ENCODE measurements around the gene PROS1. TPM values are rescaled to one million over a fixed set of nuclear protein-coding genes. Genes with fewer than 3 reads are reported as not detected.
"Not testable (repeated sequence)": the region's sequence is repeated elsewhere in the genome, so short reads cannot be mapped to it uniquely, and the experiment has no call there.

The PROS1 gene
- total RNA-seq, 1 donor from 2014 or later = 1.2 TPM

DNA sequence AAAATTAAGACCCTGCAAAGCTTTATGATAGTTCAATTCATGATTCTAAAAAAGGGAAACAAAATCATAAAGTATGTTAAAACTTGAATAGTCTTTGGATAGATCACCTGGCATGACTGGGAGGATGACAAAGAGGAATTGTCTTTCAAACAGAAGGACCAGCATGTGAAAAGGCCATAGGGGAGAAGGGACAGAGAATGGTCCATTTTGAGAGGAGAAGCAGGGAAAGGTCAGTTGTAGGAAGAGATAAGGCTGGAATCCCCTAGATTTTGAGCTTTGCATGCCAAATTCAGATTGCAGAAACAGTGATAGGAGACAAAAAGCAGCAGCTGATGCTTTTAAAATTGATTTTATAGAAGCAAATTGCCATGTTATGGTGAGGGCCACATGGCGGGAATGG lies 12.7 kb downstream of the PROS1 start:
- H3K27ac Mint-ChIP-seq = no peak overlapping the region
- peaks cover 6% of the 10 kb centered on the region for H3K27me3 Mint-ChIP-seq (ENCODE audit: insufficient read depth)
- no peaks in the 10 kb centered on the region for H3K9me3 Mint-ChIP-seq
- H3K4me3 Mint-ChIP-seq = no peak overlapping the region
- DNase-seq (ENCODE audit: low spot score) = no peak
- no peaks in the 10 kb centered on the region for H3K4me1 Mint-ChIP-seq (ENCODE audit: low read depth)
- no peaks in the 10 kb centered on the region for H3K36me3 Mint-ChIP-seq (ENCODE audit: low read depth)
- intact Hi-C loops (cut with micrococcal nuclease) = no loop called here

DNA sequence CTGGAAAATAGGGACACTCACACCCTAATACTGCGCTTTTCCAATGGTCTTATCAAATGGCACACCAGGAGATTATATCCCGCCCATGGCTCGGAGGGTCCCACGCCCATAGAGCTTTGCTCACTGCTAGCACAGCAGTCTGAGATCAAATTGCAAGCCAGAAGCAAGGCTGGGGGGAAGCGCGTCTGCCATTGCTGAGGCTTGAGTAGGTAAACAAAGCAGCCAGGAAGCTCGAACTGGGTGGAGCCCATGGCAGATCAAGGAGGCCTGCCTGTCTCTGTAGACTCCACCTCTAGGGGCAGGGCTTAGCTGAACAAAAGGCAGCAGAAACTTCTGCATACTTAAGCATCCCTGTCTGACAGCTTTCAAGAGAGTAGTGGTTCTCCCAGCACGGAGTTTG lies 23.7 kb downstream of the PROS1 start:
- H3K4me3 Mint-ChIP-seq; H3K4me1 Mint-ChIP-seq (ENCODE audit: low read depth); H3K9me3 Mint-ChIP-seq; H3K36me3 Mint-ChIP-seq (ENCODE audit: low read depth); H3K27me3 Mint-ChIP-seq (ENCODE audit: insufficient read depth); DNase-seq (ENCODE audit: low spot score); intact Hi-C loops (cut with micrococcal nuclease); H3K27ac Mint-ChIP-seq: not testable (repeated sequence)

DNA sequence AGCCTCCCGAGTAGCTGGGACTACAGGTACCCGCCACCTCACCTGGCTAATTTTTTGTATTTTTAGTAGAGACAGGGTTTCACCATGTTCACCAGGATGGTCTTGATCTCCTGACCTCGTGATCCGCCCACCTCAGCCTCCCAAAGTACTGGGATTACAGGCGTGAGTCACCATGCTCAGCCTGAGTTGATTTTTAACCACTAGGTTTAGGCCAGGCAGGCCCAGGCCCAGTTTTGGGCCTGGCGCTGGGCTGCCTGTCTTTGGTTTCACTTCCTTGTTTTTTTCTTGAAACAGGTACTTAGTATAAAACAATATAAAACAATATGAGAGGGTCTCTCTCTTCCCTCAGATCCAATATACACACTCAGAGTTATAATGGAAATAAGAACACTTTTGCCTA lies 36.2 kb downstream of the PROS1 start:
- H3K4me3 Mint-ChIP-seq; DNase-seq (ENCODE audit: low spot score); H3K27me3 Mint-ChIP-seq (ENCODE audit: insufficient read depth); H3K36me3 Mint-ChIP-seq (ENCODE audit: low read depth); H3K27ac Mint-ChIP-seq; H3K9me3 Mint-ChIP-seq; intact Hi-C loops (cut with micrococcal nuclease); H3K4me1 Mint-ChIP-seq (ENCODE audit: low read depth): not testable (repeated sequence)

DNA sequence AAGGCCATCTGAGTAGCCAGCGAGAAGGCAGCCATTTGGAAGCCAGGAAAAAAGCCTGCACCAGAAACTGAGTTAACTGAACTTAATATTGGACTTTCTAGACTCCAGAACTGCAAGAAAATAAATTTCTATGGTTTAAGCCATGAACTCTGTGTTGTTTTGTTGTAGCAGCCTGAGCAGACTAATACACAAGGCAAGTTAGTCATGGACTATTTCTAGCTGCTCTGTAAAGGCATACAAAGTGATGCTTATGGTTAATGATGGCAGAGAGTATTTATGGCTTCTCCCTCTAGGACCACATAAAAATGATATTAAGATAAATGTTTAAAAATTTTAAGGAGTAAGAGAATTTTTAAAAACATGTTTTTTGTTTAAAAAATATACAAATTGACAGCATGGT lies 37.1 kb downstream of the PROS1 start:
- no peak for DNase-seq (ENCODE audit: low spot score)
- no peaks in the 10 kb centered on the region for H3K9me3 Mint-ChIP-seq
- H3K27me3 Mint-ChIP-seq (ENCODE audit: insufficient read depth) = no peaks in the 10 kb centered on the region
- no peaks in the 10 kb centered on the region for H3K36me3 Mint-ChIP-seq (ENCODE audit: low read depth)
- H3K4me1 Mint-ChIP-seq (ENCODE audit: low read depth) = no peaks in the 10 kb centered on the region
- no peak overlapping the region for H3K27ac Mint-ChIP-seq
- H3K4me3 Mint-ChIP-seq = no peak overlapping the region
- intact Hi-C loops (cut with micrococcal nuclease) = no loop called here

DNA sequence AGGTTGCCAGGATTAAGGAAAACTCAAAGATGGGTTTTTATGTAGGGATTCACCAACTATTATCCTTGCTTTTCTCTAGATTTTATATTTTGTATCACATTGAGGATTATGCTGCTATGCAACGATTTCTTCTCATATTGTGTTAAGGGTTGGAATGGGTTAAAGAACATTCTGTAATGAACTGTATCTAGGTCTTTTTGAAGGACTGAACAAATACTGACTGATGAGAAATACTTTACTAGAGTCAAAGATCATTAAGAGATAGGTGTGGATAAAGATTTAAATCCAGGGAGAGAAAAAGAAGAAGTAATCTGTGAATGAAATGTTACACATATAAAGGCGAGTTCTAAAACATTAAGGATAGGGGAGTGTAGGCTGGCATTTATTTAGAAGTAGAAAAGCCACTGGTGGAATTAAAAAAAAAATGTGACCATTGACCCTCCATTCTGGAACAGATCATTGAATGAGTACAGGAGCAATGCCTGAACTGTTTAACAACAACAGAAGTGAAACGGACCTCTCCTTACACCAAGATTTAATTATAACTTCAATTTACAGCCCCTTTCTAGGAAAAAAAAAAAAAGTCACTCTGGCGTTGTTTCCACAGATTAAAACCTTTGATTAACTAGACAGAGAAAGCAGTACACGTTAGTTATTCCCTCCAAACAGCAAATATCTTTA lies 39.2 kb downstream of the PROS1 start:
- Mint-ChIP-seq H3K27ac (no peak overlapping the region), H3K4me3 (no peak overlapping the region), H3K9me3 (no peaks in the 10 kb centered on the region), H3K27me3 (ENCODE audit: insufficient read depth) (no peaks in the 10 kb centered on the region), H3K36me3 (ENCODE audit: low read depth) (no peaks in the 10 kb centered on the region), H3K4me1 (ENCODE audit: low read depth) (no peaks in the 10 kb centered on the region)
- intact Hi-C loops (cut with micrococcal nuclease) = no loop called here
- DNase-seq (ENCODE audit: low spot score) = no peak

DNA sequence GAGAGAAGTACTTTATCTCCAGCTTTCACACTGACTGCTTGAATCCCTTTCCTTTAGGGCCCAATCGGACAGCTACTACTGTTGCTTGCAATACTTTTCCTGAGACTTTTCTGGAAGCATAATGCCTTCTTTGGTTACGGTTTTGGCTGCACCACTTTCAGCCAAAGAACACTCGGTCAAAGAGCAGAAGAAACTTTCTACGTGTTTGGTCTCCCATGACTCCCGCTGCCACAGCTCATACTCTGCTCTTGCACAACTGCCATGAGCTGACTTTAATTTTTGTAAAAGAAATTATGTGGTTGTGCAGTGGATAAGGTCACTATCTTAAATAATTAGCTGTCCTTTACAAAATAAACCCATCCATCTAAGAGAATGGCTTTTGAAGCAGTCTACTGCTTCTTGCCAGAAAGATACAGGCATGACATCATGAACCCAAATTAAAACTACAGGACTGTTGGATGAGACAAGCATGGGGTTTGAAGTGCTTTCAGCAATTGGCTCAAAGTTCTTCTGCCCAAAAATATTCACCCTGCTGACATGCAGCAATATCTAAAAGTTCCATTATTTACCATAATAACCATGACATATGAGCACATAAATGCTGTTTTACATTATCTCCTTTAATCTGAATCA lies 42.0 kb downstream of the PROS1 start:
- intact Hi-C loops (cut with micrococcal nuclease) = no loop called here
- Mint-ChIP-seq H3K27me3 (ENCODE audit: insufficient read depth) (peaks cover 1% of the 10 kb centered on the region), H3K9me3 (no peaks in the 10 kb centered on the region), H3K27ac (no peak overlapping the region), H3K4me3 (no peak overlapping the region), H3K36me3 (ENCODE audit: low read depth) (no peaks in the 10 kb centered on the region), H3K4me1 (ENCODE audit: low read depth) (no peaks in the 10 kb centered on the region)
- no peak for DNase-seq (ENCODE audit: low spot score)

DNA sequence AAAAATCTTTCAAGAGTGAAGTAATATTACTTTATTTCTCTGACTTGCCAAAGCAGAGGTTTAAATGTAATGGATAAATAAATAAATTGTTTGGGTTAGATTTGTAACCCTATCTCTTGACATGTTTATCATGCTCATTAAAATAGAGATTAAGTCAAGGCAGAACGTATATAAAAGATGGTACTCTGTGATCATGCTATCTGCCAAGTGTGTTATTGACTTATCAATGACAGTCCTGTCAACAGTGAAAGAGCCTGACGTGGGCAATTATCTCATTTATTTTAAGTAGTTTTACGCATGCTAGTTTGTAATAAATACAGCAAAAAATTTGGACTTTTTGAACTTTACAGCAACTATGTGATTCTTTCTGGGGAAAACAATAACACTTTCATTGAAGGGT lies 43.7 kb downstream of the PROS1 start:
- H3K9me3 Mint-ChIP-seq = no peaks in the 10 kb centered on the region
- peaks cover 1% of the 10 kb centered on the region for H3K27me3 Mint-ChIP-seq (ENCODE audit: insufficient read depth)
- DNase-seq (ENCODE audit: low spot score) = no peak
- no peak overlapping the region for H3K27ac Mint-ChIP-seq
- intact Hi-C loops (cut with micrococcal nuclease) = no loop called here
- no peaks in the 10 kb centered on the region for H3K4me1 Mint-ChIP-seq (ENCODE audit: low read depth)
- H3K4me3 Mint-ChIP-seq = no peak overlapping the region
- H3K36me3 Mint-ChIP-seq (ENCODE audit: low read depth) = no peaks in the 10 kb centered on the region

DNA sequence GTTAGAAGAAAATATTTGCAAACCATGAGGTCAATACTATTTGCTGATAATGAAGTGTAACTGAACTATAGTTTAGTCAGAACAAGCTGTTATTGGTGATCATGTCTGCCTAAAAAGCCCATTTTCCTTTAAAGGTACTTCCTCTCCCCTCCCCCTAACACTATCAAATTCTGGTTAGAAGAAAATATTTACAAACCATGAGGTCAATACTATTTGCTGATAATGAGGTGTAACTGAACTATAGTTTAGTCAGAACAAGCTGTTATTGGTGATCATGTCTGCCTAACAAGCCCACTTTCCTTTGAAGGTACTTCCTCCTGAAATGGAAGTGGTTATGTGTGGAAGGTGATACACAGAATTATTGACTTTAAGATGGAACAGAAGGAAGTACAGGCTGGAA lies 46.9 kb downstream of the PROS1 start:
- no peak overlapping the region for H3K27ac Mint-ChIP-seq
- no peaks in the 10 kb centered on the region for H3K36me3 Mint-ChIP-seq (ENCODE audit: low read depth)
- peaks cover 1% of the 10 kb centered on the region for H3K27me3 Mint-ChIP-seq (ENCODE audit: insufficient read depth)
- no peak for DNase-seq (ENCODE audit: low spot score)
- H3K9me3 Mint-ChIP-seq = no peaks in the 10 kb centered on the region
- H3K4me1 Mint-ChIP-seq (ENCODE audit: low read depth) = no peaks in the 10 kb centered on the region
- intact Hi-C loops (cut with micrococcal nuclease) = no loop called here
- H3K4me3 Mint-ChIP-seq = no peak overlapping the region

DNA sequence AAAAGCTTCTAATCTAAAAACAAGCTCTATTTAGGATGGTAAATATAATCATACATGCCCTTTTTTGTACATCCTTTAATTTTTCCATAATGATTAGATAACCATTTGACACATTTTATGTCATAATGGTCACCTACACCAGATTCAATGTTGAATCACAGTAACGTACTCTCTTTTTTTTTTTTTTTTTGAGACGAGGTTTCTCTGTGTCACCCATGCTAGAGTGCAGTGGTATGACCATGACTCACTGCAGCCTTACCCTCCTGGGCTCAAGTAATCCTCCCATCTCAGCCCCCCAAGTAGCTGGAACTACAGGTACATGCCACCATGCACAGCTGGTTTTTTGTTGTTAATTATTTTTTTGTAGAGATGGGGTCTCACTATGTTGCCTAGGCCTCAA lies 49.2 kb downstream of the PROS1 start:
- Mint-ChIP-seq H3K36me3 (ENCODE audit: low read depth) (no peaks in the 10 kb centered on the region), H3K27me3 (ENCODE audit: insufficient read depth) (peaks cover 1% of the 10 kb centered on the region), H3K27ac (no peak overlapping the region), H3K9me3 (no peaks in the 10 kb centered on the region), H3K4me1 (ENCODE audit: low read depth) (no peaks in the 10 kb centered on the region), H3K4me3 (no peak overlapping the region)
- no peak for DNase-seq (ENCODE audit: low spot score)
- intact Hi-C loops (cut with micrococcal nuclease) = no loop called here

DNA sequence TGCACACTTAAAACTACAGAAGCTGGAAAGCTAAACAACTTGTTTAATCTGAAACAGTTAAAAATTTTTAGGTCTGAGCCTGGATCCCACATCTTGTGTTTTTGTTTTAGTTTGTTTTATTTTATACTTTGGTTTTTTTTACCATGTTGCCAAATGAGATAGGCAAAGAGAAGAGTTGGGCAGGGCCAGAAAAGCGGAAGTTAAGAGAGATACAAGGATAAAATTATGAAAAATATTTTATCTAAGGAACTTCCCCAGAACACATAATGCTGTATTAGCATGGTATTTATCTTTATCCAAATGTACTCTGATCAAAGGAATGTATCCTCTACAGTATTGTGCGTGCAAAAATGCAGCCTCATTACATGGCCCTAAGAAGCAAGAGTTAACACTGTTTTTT lies 50.7 kb downstream of the PROS1 start:
- H3K4me1 Mint-ChIP-seq (ENCODE audit: low read depth) = no peaks in the 10 kb centered on the region
- no peaks in the 10 kb centered on the region for H3K9me3 Mint-ChIP-seq
- no peaks in the 10 kb centered on the region for H3K27me3 Mint-ChIP-seq (ENCODE audit: insufficient read depth)
- H3K4me3 Mint-ChIP-seq = no peak overlapping the region
- H3K36me3 Mint-ChIP-seq (ENCODE audit: low read depth) = no peaks in the 10 kb centered on the region
- DNase-seq (ENCODE audit: low spot score) = no peak
- no peak overlapping the region for H3K27ac Mint-ChIP-seq
- intact Hi-C loops (cut with micrococcal nuclease) = no loop called here

DNA sequence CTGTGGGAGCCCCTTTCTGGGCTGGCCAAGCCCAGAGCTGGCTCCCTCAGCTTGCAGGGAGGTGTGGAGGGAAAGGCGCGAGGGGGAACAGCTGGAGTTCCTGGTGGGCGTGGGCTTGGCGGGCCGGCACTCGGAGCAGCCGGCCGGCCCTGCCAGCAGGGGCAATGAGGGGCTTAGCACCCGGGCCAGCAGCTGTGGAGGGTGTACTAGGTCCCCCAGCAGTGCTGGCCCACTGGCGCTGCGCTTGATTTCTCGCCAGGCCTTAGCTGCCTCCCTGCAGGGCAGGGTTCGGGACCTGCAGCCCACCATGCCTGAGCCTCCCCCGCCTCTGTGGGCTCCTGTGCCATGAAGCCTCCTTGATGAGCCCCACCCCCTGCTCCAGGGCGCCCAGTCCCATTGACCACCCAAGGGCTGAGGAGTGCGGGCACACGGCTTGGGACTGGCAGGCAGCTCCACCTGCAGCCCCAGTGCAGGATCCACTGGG lies 56.1 kb downstream of the PROS1 start:
- DNase-seq (ENCODE audit: low spot score); H3K4me1 Mint-ChIP-seq (ENCODE audit: low read depth); H3K4me3 Mint-ChIP-seq; H3K27ac Mint-ChIP-seq; H3K27me3 Mint-ChIP-seq (ENCODE audit: insufficient read depth); H3K36me3 Mint-ChIP-seq (ENCODE audit: low read depth); intact Hi-C loops (cut with micrococcal nuclease); H3K9me3 Mint-ChIP-seq: not testable (repeated sequence)

DNA sequence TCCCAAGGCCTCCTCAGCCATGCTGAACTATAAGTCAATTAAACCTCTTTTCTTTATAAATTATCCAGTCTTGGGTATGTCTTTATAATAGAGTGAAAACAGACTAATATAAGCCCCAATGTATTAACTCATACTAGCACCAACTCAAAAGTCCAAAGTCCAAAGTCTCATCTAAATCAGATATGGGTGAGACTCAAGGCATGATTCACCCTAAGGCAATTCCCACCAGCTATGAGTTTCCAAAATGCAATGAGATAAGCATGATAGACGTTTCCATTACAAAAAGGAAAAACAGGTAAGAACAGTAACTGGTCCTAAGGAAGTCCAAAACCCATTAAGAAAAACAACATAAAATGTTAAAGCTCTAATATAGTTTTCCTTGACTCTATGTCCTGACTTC lies 60.1 kb downstream of the PROS1 start:
- H3K27me3 Mint-ChIP-seq (ENCODE audit: insufficient read depth); H3K27ac Mint-ChIP-seq; H3K4me3 Mint-ChIP-seq; H3K4me1 Mint-ChIP-seq (ENCODE audit: low read depth); H3K36me3 Mint-ChIP-seq (ENCODE audit: low read depth); DNase-seq (ENCODE audit: low spot score); intact Hi-C loops (cut with micrococcal nuclease); H3K9me3 Mint-ChIP-seq: not testable (repeated sequence)

DNA sequence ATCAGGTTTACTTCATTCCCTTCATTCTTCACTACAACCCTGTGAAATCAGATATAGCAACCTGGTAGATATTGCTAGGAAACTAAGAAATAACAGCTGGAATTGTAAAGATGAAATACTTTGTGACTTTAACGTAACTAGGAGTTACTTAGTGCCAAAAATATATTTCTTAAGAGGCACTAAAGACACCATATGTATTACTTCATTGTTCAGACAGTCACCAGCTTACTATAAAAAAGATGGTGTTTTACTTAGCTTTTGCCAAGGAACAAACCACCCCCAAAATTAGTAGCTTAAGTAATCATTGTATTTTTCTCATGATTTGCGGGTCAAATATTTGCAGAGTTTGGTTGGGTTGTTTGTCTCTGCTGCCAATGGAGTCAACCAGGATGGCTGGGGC lies 62.5 kb downstream of the PROS1 start:
- Mint-ChIP-seq H3K27ac (no peak overlapping the region), H3K4me1 (ENCODE audit: low read depth) (no peaks in the 10 kb centered on the region), H3K9me3 (no peaks in the 10 kb centered on the region), H3K27me3 (ENCODE audit: insufficient read depth) (no peaks in the 10 kb centered on the region), H3K36me3 (ENCODE audit: low read depth) (no peaks in the 10 kb centered on the region), H3K4me3 (no peak overlapping the region)
- intact Hi-C loops (cut with micrococcal nuclease) = no loop called here
- DNase-seq (ENCODE audit: low spot score) = no peak

DNA sequence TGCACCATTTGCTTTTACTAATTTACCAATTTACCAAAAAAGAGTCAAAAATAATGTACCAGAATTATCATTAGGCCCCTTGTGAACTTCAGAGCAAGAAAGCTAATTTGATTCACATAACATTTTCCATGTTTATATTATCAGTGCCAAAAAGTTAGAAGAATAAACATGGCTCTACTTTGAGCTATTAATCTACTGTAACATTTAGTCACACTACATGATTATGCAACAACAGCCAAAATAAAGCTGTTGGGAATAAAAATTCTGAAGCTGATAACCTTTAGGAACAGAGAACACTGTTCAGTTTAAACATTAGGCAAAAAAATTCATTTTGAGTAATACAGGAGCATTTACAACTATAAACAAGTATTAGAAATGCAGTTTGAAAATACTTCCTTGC lies 63.6 kb downstream of the PROS1 start:
- Mint-ChIP-seq H3K27me3 (ENCODE audit: insufficient read depth) (no peaks in the 10 kb centered on the region), H3K27ac (no peak overlapping the region), H3K36me3 (ENCODE audit: low read depth) (no peaks in the 10 kb centered on the region), H3K4me3 (no peak overlapping the region), H3K4me1 (ENCODE audit: low read depth) (no peaks in the 10 kb centered on the region), H3K9me3 (no peaks in the 10 kb centered on the region)
- intact Hi-C loops (cut with micrococcal nuclease) = no loop called here
- no peak for DNase-seq (ENCODE audit: low spot score)
